IMR-90 (cell line): Measurements from ENCODE around the gene ANO10. TPM values are rescaled to one million over a fixed set of nuclear protein-coding genes. Genes with fewer than 3 reads are reported as not detected.
A peak's percentile ranks its signal among the peaks of the same experiment; 100 is the strongest.

Experiments
- ATAC-seq: fragments of 200-7000 bp; cut with Tn5 transposase; 2 replicates; pipeline ENCODE4 v1.9.1; 2020; ENCODE audit warnings: low read depth, mild to moderate bottlenecking, moderate library complexity
- BruUV-seq: library from RNA; stranded (reverse); fragments of 400-500 nt; replicated peaks from 2 replicates; lab custom pipeline; 2021; lab: Mats Ljungman, UMichigan
- CTCF ChIA-PET: fragments of 300-600 bp; formaldehyde crosslinking; extraction: SDS; loops from one replicate; lab custom pipeline; 2021; ENCODE audit warnings: antibody characterized with exemption; lab: Yijun Ruan, JAX
- POLR2A ChIA-PET: fragments of 300-600 bp; sonication (Branson Sonifier 250); formaldehyde crosslinking; loops from one replicate; lab custom pipeline; 2022; ENCODE audit warnings: antibody characterized with exemption; ENCODE audit not compliant: unreplicated experiment; lab: Charles Lee
- DNase-seq: peaks from one replicate; pipeline ENCODE4 v3.0.0; 2013
- H2AFZ ChIP-seq: replicated peaks from 2 replicates; pipeline ENCODE3; 2013; ENCODE audit warnings: low read length, mild to moderate bottlenecking; ENCODE audit not compliant: poor library complexity
- H2AK5ac ChIP-seq: 2 replicates; pipeline ENCODE4 v1.6.1; 2013; ENCODE audit warnings: low read depth, low read length, inconsistent platforms
- H2AK9ac ChIP-seq: replicated peaks from 2 replicates; pipeline ENCODE3; 2013; ENCODE audit warnings: mild to moderate bottlenecking, low read depth, low read length, moderate library complexity; ENCODE audit not compliant: poor library complexity
- H2BK120ac ChIP-seq: 2 replicates; pipeline ENCODE4 v1.6.1; 2013; ENCODE audit warnings: low read depth, low read length, inconsistent platforms
- H2BK15ac ChIP-seq: 3 replicates; pipeline ENCODE4 v1.6.1; 2013; ENCODE audit warnings: low read depth, low read length, inconsistent platforms
- H2BK20ac ChIP-seq: 2 replicates; pipeline ENCODE4 v1.6.1; 2013; ENCODE audit warnings: low read depth, mild to moderate bottlenecking, inconsistent platforms, low read length, moderate library complexity
- H2BK5ac ChIP-seq: 2 replicates; pipeline ENCODE4 v1.6.1; 2013; ENCODE audit warnings: mild to moderate bottlenecking, low read depth, low read length, inconsistent platforms; ENCODE audit not compliant: poor library complexity, severe bottlenecking
- H3K14ac ChIP-seq: replicated peaks from 2 replicates; pipeline ENCODE4 v1.6.1; 2013; ENCODE audit warnings: low read depth, low read length, inconsistent platforms
- H3K18ac ChIP-seq: 2 replicates; pipeline ENCODE4 v1.6.1; 2013; ENCODE audit warnings: low read depth, low read length, control low read depth
- H3K23ac ChIP-seq: 2 replicates; pipeline ENCODE4 v1.6.1; 2013; ENCODE audit warnings: low read depth, low read length, inconsistent platforms
- H3K27ac ChIP-seq: 2 replicates; pipeline ENCODE4 v1.5.1; 2013; ENCODE audit warnings: mild to moderate bottlenecking, control low read depth, low read length; ENCODE audit not compliant: insufficient read depth
- H3K27me3 ChIP-seq: 2 replicates; pipeline ENCODE4 v1.6.1; 2013; ENCODE audit warnings: low read length; ENCODE audit not compliant: control insufficient read depth, insufficient read depth
- H3K36me3 ChIP-seq: 2 replicates; pipeline ENCODE4 v1.6.1; 2013; ENCODE audit warnings: low read length, mixed read lengths; ENCODE audit not compliant: control insufficient read depth, insufficient read depth
- H3K4ac ChIP-seq: 2 replicates; pipeline ENCODE4 v1.6.1; 2013; ENCODE audit warnings: low read depth, low read length, inconsistent platforms
- H3K4me1 ChIP-seq: 2 replicates; pipeline ENCODE4 v1.6.1; 2013; ENCODE audit warnings: low read length, mixed read lengths; ENCODE audit not compliant: control insufficient read depth, insufficient read depth
- H3K4me2 ChIP-seq: 2 replicates; pipeline ENCODE4 v1.6.1; 2013; ENCODE audit warnings: low read depth, mild to moderate bottlenecking, control low read depth, low read length, moderate library complexity
- H3K4me3 ChIP-seq: 2 replicates; pipeline ENCODE4 v1.5.1; 2013; ENCODE audit warnings: low read depth, mild to moderate bottlenecking, control low read depth, low read length, moderate library complexity; ENCODE audit not compliant: insufficient read depth
- H3K56ac ChIP-seq: 2 replicates; pipeline ENCODE4 v1.6.1; 2013; ENCODE audit warnings: low read length, inconsistent platforms; ENCODE audit not compliant: insufficient read depth; ENCODE audit errors: extremely low read depth
- H3K79me1 ChIP-seq, 2 experiments: 2 replicates each; pipeline ENCODE4 v1.6.1; 2013; ENCODE audit warnings: low read length in 2 of 2, inconsistent platforms in 1 of 2, low read depth in 1 of 2
- H3K9ac ChIP-seq: 2 replicates; pipeline ENCODE4 v1.6.1; 2013; ENCODE audit warnings: low read depth, low read length, control low read depth
- H3K9me1 ChIP-seq: 2 replicates; pipeline ENCODE4 v1.6.1; 2013; ENCODE audit warnings: low read length, inconsistent platforms; ENCODE audit not compliant: insufficient read depth
- H3K9me3 ChIP-seq: 2 replicates; pipeline ENCODE4 v1.6.1; 2013; ENCODE audit warnings: low read length; ENCODE audit not compliant: control insufficient read depth, insufficient read depth
- H4K20me1 ChIP-seq: 2 replicates; pipeline ENCODE4 v1.6.1; 2013; ENCODE audit warnings: low read length, inconsistent platforms; ENCODE audit not compliant: insufficient read depth
- H4K5ac ChIP-seq: 2 replicates; pipeline ENCODE4 v1.6.1; 2013; ENCODE audit warnings: mild to moderate bottlenecking, low read depth, low read length, control low read depth
- H4K8ac ChIP-seq, 2 experiments: 2 replicates each; pipeline ENCODE4 v1.6.1; 2013; ENCODE audit warnings: low read depth in 2 of 2, low read length in 2 of 2, control low read depth in 1 of 2, inconsistent platforms in 1 of 2
- H4K91ac ChIP-seq: 2 replicates; pipeline ENCODE4 v1.6.1; 2013; ENCODE audit warnings: low read depth, low read length, inconsistent platforms; ENCODE audit not compliant: insufficient read depth
- BHLHE40 ChIP-seq: fragments of 150-350 bp; IDR thresholded peaks from 2 replicates; pipeline ENCODE4 v1.6.1; 2016; ENCODE audit warnings: mild to moderate bottlenecking, low read depth, low read length
- POLR2A ChIP-seq: IDR thresholded peaks from 2 replicates; pipeline ENCODE4 v1.6.1; 2012; ENCODE audit warnings: mild to moderate bottlenecking, low read depth, low read length
- RFX5 ChIP-seq: IDR thresholded peaks from 2 replicates; pipeline ENCODE4 v1.8.0; 2012; ENCODE audit warnings: low read depth, mild to moderate bottlenecking, low read length, moderate library complexity
- SMC3 ChIP-seq: fragments of 150-350 bp; IDR thresholded peaks from 2 replicates; pipeline ENCODE4 v1.6.1; 2016; ENCODE audit warnings: low read depth, mild to moderate bottlenecking, antibody characterized with exemption, low read length, moderate library complexity
- WGBS, 2 experiments: methylation state at CpG; one replicate each; pipeline versions ENCODE4 v1.1.5 to v1.1.7; 2013; ENCODE audit warnings: missing lambda C conversion rate in 2 of 2; ENCODE audit not compliant: insufficient read length in 1 of 2; ENCODE audit errors: extremely low coverage in 2 of 2; 5-methylcytosine and 5-hydroxymethylcytosine counted together
- dilution Hi-C: fragments of 300-500 bp; cut with HindIII; formaldehyde crosslinking; loops from one replicate; pipeline ENCODE4 v1.14.3; 2018; ENCODE audit warnings: low sequenced_read_pairs; ENCODE audit not compliant: unreplicated experiment
- in situ Hi-C: fragments of 300-500 bp; cut with MboI; formaldehyde crosslinking; loops from 3 replicates; pipeline ENCODE4 v1.14.3; 2019; ENCODE audit warnings: low sequenced_read_pairs, inconsistent platforms, mixed read lengths
- intact Hi-C: fragments of 100-400 bp; cut with micrococcal nuclease; formaldehyde crosslinking; loops from 2 replicates; pipeline ENCODE4 v1.10.0; 2022
- polyA plus RNA-seq, 3 experiments: library from polyadenylated mRNA; depleted of rRNA; stranded (reverse); fragments of >200 nt; gene quantifications; 2 replicates each; pipeline ENCODE4 v1.2.3, GENCODE V29; 2012; ENCODE audit warnings: low replicate concordance in 1 of 3
- total RNA-seq: library from RNA; depleted of rRNA; stranded (reverse); fragments of >200 nt; gene quantifications from 2 replicates; pipeline ENCODE4 v1.2.3, GENCODE V29; 2012
- TF ChIP-seq, protein P1 (sequence below): fragments of 150-350 bp; IDR thresholded peaks from 2 replicates; pipeline ENCODE4 v1.6.1; 2017; ENCODE audit warnings: mild to moderate bottlenecking, antibody characterized with exemption, low read length, low read depth
- TF ChIP-seq, protein P2 (sequence below): fragments of 150-350 bp; IDR thresholded peaks from 2 replicates; pipeline ENCODE4 v1.6.1; 2016; ENCODE audit warnings: low read depth, mild to moderate bottlenecking, low read length, moderate library complexity, borderline replicate concordance

The ANO10 gene
- total and polyA plus RNA-seq, 2 of the 4 experiments (the other 2 are of a cell fraction), result 28.5 to 41.6 TPM

DNA sequence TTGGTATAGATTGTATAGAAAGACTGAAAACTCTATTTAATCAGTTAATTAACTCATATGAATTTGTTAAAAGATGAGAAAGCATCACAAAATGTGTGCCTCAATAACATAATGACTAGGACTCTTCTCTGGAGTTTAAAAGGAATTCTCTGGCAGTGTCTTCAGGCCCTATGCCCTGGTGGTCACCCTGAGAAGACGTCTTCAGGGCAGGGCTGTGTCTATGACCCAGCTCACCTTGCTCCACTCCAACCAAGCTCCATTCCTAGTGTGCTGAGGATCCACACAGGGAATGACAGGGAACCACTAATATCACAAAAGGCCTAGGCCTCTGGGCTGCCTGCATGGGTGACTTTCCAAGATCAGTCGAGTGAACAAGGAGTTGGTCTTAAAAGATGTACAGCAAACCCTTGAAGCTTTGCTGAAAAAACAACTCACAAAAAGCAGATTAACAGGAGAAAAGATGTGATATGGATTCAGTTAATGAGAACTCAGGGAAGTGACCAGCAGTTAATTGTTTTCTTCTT, 178.9 kb downstream of the ANO10 start:
- in situ Hi-C loops (no loop called here), dilution Hi-C loops (no loop called here)
- POLR2A ChIA-PET, result no interaction called here

More for the DNA sequence above, 178.9 kb downstream of the ANO10 start:
- H3K9ac ChIP-seq, result no peak overlapping the region
- no peak overlapping the region for H2AFZ ChIP-seq
- no peak overlapping the region for H3K4me3 ChIP-seq
- no peak overlapping the region for H2BK20ac ChIP-seq
- no peak overlapping the region for H4K91ac ChIP-seq
- no peak overlapping the region for H2BK5ac ChIP-seq
- no peaks in the 10 kb centered on the region; a peak in 2 of 4 replicates for H3K79me1 ChIP-seq
- H2AK5ac ChIP-seq, result no peak overlapping the region
- WGBS, 2 experiments, result no CpG with 5 or more reads among the region's 2 CpGs
- no peak overlapping the region; a peak in 1 of 4 replicates for H4K8ac ChIP-seq
- H2BK120ac ChIP-seq, result no peak overlapping the region
- DNase-seq, result no peak
- no peak overlapping the region for H2AK9ac ChIP-seq
- intact Hi-C loops, result no loop called here
- no peak overlapping the region for H3K23ac ChIP-seq
- H3K9me3 ChIP-seq, result no peaks in the 10 kb centered on the region
- no peak overlapping the region for H3K4ac ChIP-seq
- no peak overlapping the region for H2BK15ac ChIP-seq
- H3K4me2 ChIP-seq, result no peak overlapping the region
- BruUV-seq, result no TSS peak
- no peak overlapping the region for H3K56ac ChIP-seq
- no peaks in the 10 kb centered on the region for H4K20me1 ChIP-seq
- H3K27me3 ChIP-seq, result no peaks in the 10 kb centered on the region
- CTCF ChIA-PET, result interaction anchor here (0.7 kb wide), 1 partner anchor 1597 kb away, joined by 4 read pairs; no protein-coding TSS in a partner anchor
- TF ChIP-seq, protein P1, sequence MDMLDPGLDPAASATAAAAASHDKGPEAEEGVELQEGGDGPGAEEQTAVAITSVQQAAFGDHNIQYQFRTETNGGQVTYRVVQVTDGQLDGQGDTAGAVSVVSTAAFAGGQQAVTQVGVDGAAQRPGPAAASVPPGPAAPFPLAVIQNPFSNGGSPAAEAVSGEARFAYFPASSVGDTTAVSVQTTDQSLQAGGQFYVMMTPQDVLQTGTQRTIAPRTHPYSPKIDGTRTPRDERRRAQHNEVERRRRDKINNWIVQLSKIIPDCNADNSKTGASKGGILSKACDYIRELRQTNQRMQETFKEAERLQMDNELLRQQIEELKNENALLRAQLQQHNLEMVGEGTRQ, result no peak
- TF ChIP-seq BHLHE40 (no peak), RFX5 (no peak), POLR2A (no peak), SMC3 (no peak)
- TF ChIP-seq, protein P2, sequence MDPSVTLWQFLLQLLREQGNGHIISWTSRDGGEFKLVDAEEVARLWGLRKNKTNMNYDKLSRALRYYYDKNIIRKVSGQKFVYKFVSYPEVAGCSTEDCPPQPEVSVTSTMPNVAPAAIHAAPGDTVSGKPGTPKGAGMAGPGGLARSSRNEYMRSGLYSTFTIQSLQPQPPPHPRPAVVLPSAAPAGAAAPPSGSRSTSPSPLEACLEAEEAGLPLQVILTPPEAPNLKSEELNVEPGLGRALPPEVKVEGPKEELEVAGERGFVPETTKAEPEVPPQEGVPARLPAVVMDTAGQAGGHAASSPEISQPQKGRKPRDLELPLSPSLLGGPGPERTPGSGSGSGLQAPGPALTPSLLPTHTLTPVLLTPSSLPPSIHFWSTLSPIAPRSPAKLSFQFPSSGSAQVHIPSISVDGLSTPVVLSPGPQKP, result no peak
- peaks cover 2% of the 10 kb centered on the region; the same call in 1 of the 2 replicates for H3K4me1 ChIP-seq
- H3K36me3 ChIP-seq, result 0 out of 2 replicates have a peak, but pooled peaks cover 1% of the 10 kb centered on the region
- no peak for ATAC-seq
- H3K27ac ChIP-seq, result no peak overlapping the region
- peak overlapping the region; percentile 85; the same call in 1 of the 2 replicates for H4K5ac ChIP-seq
- H3K18ac ChIP-seq, result peak overlapping the region; percentile 54; the same call in 1 of the 2 replicates
- H3K9me1 ChIP-seq, result no peaks in the 10 kb centered on the region
- H3K14ac ChIP-seq, result 0 out of 2 replicates have a peak overlapping the region, but pooled peaks have one; percentile 6
